Panc1 (cell line): ENCODE measurements around the gene UFD1. TPM values are rescaled to one million over a fixed set of nuclear protein-coding genes. Genes with fewer than 3 reads are reported as not detected.

Experiments
- ATAC-seq: fragments of 200-7000 bp; cut with Tn5 transposase; 2 replicates; pipeline ENCODE4 v1.9.1; 2020; ENCODE audit warnings: mild to moderate bottlenecking, moderate library complexity
- BruUV-seq: library from RNA; stranded (reverse); fragments of 400-500 nt; replicated peaks from 2 replicates; lab custom pipeline; 2021; lab: Mats Ljungman, UMichigan
- CTCF ChIA-PET: fragments of 300-600 bp; sonication (Branson Sonifier 250); formaldehyde crosslinking; loops from one replicate; lab custom pipeline; 2022; ENCODE audit warnings: antibody characterized with exemption; lab: Charles Lee
- POLR2A ChIA-PET: fragments of 300-600 bp; sonication (Branson Sonifier 250); formaldehyde crosslinking; loops from one replicate; lab custom pipeline; 2022; ENCODE audit warnings: antibody characterized with exemption; lab: Charles Lee
- DNase-seq: peaks from one replicate; pipeline ENCODE4 v3.0.0-alpha.2; 2010; ENCODE audit warnings: low read depth, low spot score
- H3K27ac ChIP-seq: 2 replicates; pipeline ENCODE4 v1.5.1; 2011; ENCODE audit warnings: mild to moderate bottlenecking, low read length, inconsistent platforms
- H3K27me3 ChIP-seq: fragments of 200-500 bp; sonication (Bioruptor generic); 2 replicates; pipeline ENCODE4 v1.6.0; 2014; ENCODE audit warnings: low read length, inconsistent platforms; ENCODE audit not compliant: control insufficient read depth, insufficient read depth
- H3K36me3 ChIP-seq: fragments of 200-500 bp; sonication (Bioruptor generic); 2 replicates; pipeline ENCODE4 v1.5.1; 2014; ENCODE audit warnings: inconsistent platforms, mild to moderate bottlenecking, low read length, moderate library complexity; ENCODE audit not compliant: control insufficient read depth, insufficient read depth
- H3K4me1 ChIP-seq: 2 replicates; pipeline ENCODE4 v1.5.1; 2011; ENCODE audit warnings: inconsistent platforms, mild to moderate bottlenecking, low read length, moderate library complexity; ENCODE audit not compliant: control insufficient read depth, insufficient read depth
- H3K4me3 ChIP-seq, 2 experiments: 2 replicates each; pipeline ENCODE4 v1.5.1; 2011 to 2012; ENCODE audit warnings: low read depth in 2 of 2, low read length in 2 of 2, mild to moderate bottlenecking in 2 of 2, inconsistent platforms in 1 of 2, moderate library complexity in 1 of 2
- H3K9me3 ChIP-seq: fragments of 200-500 bp; sonication (Bioruptor generic); 2 replicates; pipeline ENCODE4 v1.5.1; 2014; ENCODE audit warnings: low read depth, mild to moderate bottlenecking, inconsistent platforms, low read length, moderate library complexity; ENCODE audit not compliant: control insufficient read depth, insufficient read depth
- CTCF ChIP-seq: fragments of 450-650 bp; IDR thresholded peaks from 2 replicates; pipeline ENCODE4 v1.5.1; 2017; ENCODE audit warnings: mild to moderate bottlenecking
- POLR2AphosphoS5 ChIP-seq: IDR thresholded peaks from 2 replicates; pipeline ENCODE4 v1.6.1; 2012; ENCODE audit warnings: mild to moderate bottlenecking, low read depth, low read length, moderate library complexity
- SIN3A ChIP-seq: IDR thresholded peaks from 2 replicates; pipeline ENCODE4 v1.6.1; 2012; ENCODE audit warnings: low read depth, mild to moderate bottlenecking, low read length, moderate library complexity, borderline replicate concordance; ENCODE audit not compliant: insufficient read depth
- TCF7L2 ChIP-seq: IDR thresholded peaks from 2 replicates; pipeline ENCODE4 v1.6.1; 2011; ENCODE audit warnings: mild to moderate bottlenecking, low read depth, low read length, inconsistent platforms
- in situ Hi-C: cut with HindIII; loops from 2 replicates; pipeline ENCODE4 v1.10.0; 2016; ENCODE audit warnings: low sequenced_read_pairs, low pct_unique_long_range_greater_than_20kb
- intact Hi-C: fragments of 100-400 bp; cut with micrococcal nuclease; formaldehyde crosslinking; loops from one replicate; pipeline ENCODE4 v1.10.0; 2022; ENCODE audit not compliant: unreplicated experiment
- total RNA-seq: library from RNA; stranded (reverse); gene quantifications from one replicate; pipeline ENCODE4 v1.2.1, GENCODE V29; 2021; ENCODE audit not compliant: unreplicated experiment
- TF ChIP-seq, protein P1 (sequence below), 2 experiments: IDR thresholded peaks; 2 replicates each; pipeline ENCODE4 v1.6.1; 2011 to 2012; ENCODE audit warnings: low read depth in 2 of 2, control low read depth in 1 of 2, low read length in 1 of 2, mild to moderate bottlenecking in 1 of 2, moderate library complexity in 1 of 2; ENCODE audit not compliant: insufficient read depth in 1 of 2

UFD1 gene
- total RNA-seq, 1 experiment from 2014 or later, result 82.8 TPM

- no peak overlapping the region for H3K4me3 ChIP-seq
- TF ChIP-seq TCF7L2 (no peak), SIN3A (no peak), POLR2AphosphoS5 (no peak), CTCF (no peak)
- TF ChIP-seq, protein P1, sequence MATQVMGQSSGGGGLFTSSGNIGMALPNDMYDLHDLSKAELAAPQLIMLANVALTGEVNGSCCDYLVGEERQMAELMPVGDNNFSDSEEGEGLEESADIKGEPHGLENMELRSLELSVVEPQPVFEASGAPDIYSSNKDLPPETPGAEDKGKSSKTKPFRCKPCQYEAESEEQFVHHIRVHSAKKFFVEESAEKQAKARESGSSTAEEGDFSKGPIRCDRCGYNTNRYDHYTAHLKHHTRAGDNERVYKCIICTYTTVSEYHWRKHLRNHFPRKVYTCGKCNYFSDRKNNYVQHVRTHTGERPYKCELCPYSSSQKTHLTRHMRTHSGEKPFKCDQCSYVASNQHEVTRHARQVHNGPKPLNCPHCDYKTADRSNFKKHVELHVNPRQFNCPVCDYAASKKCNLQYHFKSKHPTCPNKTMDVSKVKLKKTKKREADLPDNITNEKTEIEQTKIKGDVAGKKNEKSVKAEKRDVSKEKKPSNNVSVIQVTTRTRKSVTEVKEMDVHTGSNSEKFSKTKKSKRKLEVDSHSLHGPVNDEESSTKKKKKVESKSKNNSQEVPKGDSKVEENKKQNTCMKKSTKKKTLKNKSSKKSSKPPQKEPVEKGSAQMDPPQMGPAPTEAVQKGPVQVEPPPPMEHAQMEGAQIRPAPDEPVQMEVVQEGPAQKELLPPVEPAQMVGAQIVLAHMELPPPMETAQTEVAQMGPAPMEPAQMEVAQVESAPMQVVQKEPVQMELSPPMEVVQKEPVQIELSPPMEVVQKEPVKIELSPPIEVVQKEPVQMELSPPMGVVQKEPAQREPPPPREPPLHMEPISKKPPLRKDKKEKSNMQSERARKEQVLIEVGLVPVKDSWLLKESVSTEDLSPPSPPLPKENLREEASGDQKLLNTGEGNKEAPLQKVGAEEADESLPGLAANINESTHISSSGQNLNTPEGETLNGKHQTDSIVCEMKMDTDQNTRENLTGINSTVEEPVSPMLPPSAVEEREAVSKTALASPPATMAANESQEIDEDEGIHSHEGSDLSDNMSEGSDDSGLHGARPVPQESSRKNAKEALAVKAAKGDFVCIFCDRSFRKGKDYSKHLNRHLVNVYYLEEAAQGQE (IDR thresholded peaks at IDR 0.05; ENCODE audit: insufficient read depth in 1 of 2, low read depth in 2 of 2, low read length in 1 of 2), result no peak
- ChIA-PET CTCF (no interaction called here), POLR2A (no interaction called here)
- H3K9me3 ChIP-seq, result no peaks in the 10 kb centered on the region
- H3K4me1 ChIP-seq, result no peaks in the 10 kb centered on the region
- H3K27me3 ChIP-seq, result no peaks in the 10 kb centered on the region
- ATAC-seq (no peak), DNase-seq (no peak)
- peaks cover 29% of the 10 kb centered on the region for H3K36me3 ChIP-seq
- H3K27ac ChIP-seq, result no peak overlapping the region
- intact Hi-C loops, result no loop called here
- in situ Hi-C loops, result no loop called here
- TSS peak; percentile 57 for BruUV-seq
These were observed 16.0 kb downstream of the UFD1 start for GRCh38 chr22:19463008-19463407.

DNA sequence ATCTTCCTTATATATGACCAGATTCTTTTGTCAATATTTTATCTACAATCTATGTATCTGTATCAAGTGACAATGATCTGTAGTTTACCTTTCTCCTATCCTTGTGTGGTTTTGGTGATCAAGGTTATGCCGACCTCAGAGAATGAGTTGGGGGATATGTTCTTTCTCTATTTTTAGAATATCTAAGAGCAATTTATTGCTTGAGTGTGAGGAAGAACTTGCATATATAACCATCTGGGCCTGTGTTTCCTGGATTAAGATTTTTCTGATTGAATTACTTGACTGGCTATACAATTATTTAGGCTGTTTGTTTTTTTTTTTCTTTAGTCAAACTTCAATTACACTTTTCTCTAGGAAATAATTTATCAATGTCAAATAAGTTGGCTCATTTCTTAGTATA, 17.5 kb downstream of the UFD1 start:
- in situ Hi-C loops (no loop called here), intact Hi-C loops (no loop called here)
- Histone ChIP-seq H3K27me3 (no peaks in the 10 kb centered on the region), H3K27ac (no peak overlapping the region), H3K9me3 (no peaks in the 10 kb centered on the region), H3K36me3 (peaks cover 23% of the 10 kb centered on the region), H3K4me1 (no peaks in the 10 kb centered on the region), H3K4me3 (no peak overlapping the region)
- ChIA-PET POLR2A (no interaction called here), CTCF (no interaction called here)
- DNase-seq (no peak), ATAC-seq (no peak)
- TF ChIP-seq CTCF, result no peak
- no peak for TF ChIP-seq TCF7L2
- TF ChIP-seq, protein P1 (IDR thresholded peaks at IDR 0.05; ENCODE audit: insufficient read depth in 1 of 2, low read depth in 2 of 2, low read length in 1 of 2), result no peak
- TF ChIP-seq POLR2AphosphoS5, result no peak
- no peak for TF ChIP-seq SIN3A
- BruUV-seq, result no TSS peak
